ENCODE results near the gene ANAPC16.

DNA sequence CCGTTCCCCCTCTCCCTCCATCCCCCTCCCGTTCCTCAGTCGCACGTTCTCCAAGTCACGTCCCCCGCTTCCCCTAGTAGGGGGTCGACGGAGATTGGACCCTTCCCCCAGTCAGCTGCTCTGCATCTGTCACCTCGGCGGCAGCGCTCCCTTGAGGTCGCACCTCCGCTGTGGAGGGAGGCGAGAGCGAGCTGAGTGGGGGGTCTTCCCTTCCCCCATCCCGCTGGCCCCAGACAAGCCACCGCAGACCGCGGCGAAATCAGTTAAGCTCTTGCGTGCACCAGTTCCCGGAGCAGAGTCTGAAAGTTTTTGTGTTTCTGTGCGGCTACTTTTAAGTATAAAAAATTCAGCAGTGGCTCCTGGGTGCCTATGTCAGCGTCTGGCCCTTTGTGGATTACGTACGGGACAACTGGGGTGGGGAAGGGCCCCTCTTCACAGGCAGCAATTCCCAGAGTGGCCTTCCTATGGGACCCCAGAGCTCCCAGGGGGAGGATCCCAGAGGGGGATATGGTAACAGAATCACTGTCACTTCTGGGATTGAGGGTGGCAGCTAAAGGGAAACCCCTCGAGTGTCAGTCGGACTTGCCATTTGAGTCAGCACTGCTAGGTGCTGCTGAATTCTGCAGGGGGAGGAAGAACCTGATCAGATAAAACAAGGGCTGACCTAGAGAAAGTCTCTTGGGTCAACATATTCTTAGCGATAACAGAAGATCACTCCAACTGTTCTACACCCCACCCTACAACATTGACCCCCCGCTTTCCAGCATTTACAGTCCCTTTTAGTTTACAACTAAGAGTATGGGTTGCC lies 45.4 kb downstream of the ANAPC16 start:
- no peak for TF ChIP-seq POLR2A (IDR thresholded peaks at IDR 0.05)
- TF ChIP-seq, protein P1, sequence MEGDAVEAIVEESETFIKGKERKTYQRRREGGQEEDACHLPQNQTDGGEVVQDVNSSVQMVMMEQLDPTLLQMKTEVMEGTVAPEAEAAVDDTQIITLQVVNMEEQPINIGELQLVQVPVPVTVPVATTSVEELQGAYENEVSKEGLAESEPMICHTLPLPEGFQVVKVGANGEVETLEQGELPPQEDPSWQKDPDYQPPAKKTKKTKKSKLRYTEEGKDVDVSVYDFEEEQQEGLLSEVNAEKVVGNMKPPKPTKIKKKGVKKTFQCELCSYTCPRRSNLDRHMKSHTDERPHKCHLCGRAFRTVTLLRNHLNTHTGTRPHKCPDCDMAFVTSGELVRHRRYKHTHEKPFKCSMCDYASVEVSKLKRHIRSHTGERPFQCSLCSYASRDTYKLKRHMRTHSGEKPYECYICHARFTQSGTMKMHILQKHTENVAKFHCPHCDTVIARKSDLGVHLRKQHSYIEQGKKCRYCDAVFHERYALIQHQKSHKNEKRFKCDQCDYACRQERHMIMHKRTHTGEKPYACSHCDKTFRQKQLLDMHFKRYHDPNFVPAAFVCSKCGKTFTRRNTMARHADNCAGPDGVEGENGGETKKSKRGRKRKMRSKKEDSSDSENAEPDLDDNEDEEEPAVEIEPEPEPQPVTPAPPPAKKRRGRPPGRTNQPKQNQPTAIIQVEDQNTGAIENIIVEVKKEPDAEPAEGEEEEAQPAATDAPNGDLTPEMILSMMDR (IDR thresholded peaks at IDR 0.05), result peak in 2 of 12 donors; percentile 11 to 22
